OCI-LY3 (cell line): ENCODE data around the gene TEX14.

Experiments
- H2AFZ ChIP-seq: fragments of 200-600, 300-600 bp; shearing (Covaris generic); 2 replicates; pipeline ENCODE4 v1.6.0; 2014; ENCODE audit warnings: antibody characterized with exemption, low read depth, low read length
- H3K27ac ChIP-seq: fragments of 200-600, 300-600 bp; sonication (generic); 2 replicates; pipeline ENCODE4 v1.5.1; 2014; ENCODE audit warnings: mild to moderate bottlenecking, low read length, moderate library complexity, mixed read lengths
- H3K27me3 ChIP-seq: fragments of 200-600, 300-600 bp; sonication (generic); 2 replicates; pipeline ENCODE4 v1.6.1; 2014; ENCODE audit warnings: low read depth, low read length, mixed read lengths
- H3K36me3 ChIP-seq: fragments of 200-600, 300-600 bp; sonication (generic); replicated peaks from 2 replicates; pipeline ENCODE3; 2014; ENCODE audit warnings: low read depth, low read length, mixed read lengths
- H3K4me1 ChIP-seq: fragments of 300-600, 200-600 bp; sonication (generic); 2 replicates; pipeline ENCODE4 v1.6.1; 2014; ENCODE audit warnings: low read length, mixed read lengths
- H3K4me2 ChIP-seq: fragments of 200-600, 300-600 bp; sonication (generic); 2 replicates; pipeline ENCODE4 v1.6.1; 2014; ENCODE audit warnings: low read length, mixed read lengths
- H3K4me3 ChIP-seq: fragments of 300-600, 200-600 bp; sonication (generic); 2 replicates; pipeline ENCODE4 v1.5.1; 2014; ENCODE audit warnings: antibody characterized with exemption, mild to moderate bottlenecking, low read length, moderate library complexity
- H3K79me2 ChIP-seq: fragments of 300-600, 200-600 bp; shearing (Covaris generic); 2 replicates; pipeline ENCODE4 v1.6.1; 2014; ENCODE audit warnings: mild to moderate bottlenecking, low read length, mixed read lengths
- H3K9ac ChIP-seq: fragments of 300-600, 200-600 bp; shearing (Covaris generic); 2 replicates; pipeline ENCODE4 v1.6.0; 2014; ENCODE audit warnings: mild to moderate bottlenecking, low read length, moderate library complexity
- H3K9me3 ChIP-seq: fragments of 200-600, 300-600 bp; shearing (Covaris generic); 2 replicates; pipeline ENCODE4 v1.6.1; 2014; ENCODE audit warnings: low read length, mixed read lengths; ENCODE audit not compliant: insufficient read depth
- H4K20me1 ChIP-seq: fragments of 200-600, 300-600 bp; sonication (generic); 2 replicates; pipeline ENCODE4 v1.6.1; 2016; ENCODE audit warnings: low read length, mixed read lengths; ENCODE audit not compliant: insufficient read depth
- CTCF ChIP-seq: fragments of 200-600, 300-600 bp; sonication (generic); IDR thresholded peaks from 2 replicates; pipeline ENCODE4 v1.5.1; 2014; ENCODE audit warnings: antibody characterized with exemption, low read length, low read depth
- EZH2phosphoT487 ChIP-seq: fragments of 200-600 bp; shearing (Covaris generic); IDR thresholded peaks from 2 replicates; pipeline ENCODE4 v1.6.1; 2018; ENCODE audit warnings: antibody characterized with exemption, mixed run types, low read depth

The TEX14 gene

GRCh38 chr17:58570758-58571157 is 121.1 kb downstream of the TEX14 start:
- no peak overlapping the region for H3K9ac ChIP-seq
- H3K4me2 ChIP-seq, result no peak overlapping the region
- no peaks in the 10 kb centered on the region for H4K20me1 ChIP-seq
- H3K4me1 ChIP-seq, result peaks cover 4% of the 10 kb centered on the region
- no peak overlapping the region for H3K27ac ChIP-seq
- peaks cover 2% of the 10 kb centered on the region for H3K36me3 ChIP-seq
- no peak overlapping the region for H3K4me3 ChIP-seq
- no peaks in the 10 kb centered on the region for H3K79me2 ChIP-seq
- H3K9me3 ChIP-seq, result no peaks in the 10 kb centered on the region
- TF ChIP-seq EZH2phosphoT487 (no peak), CTCF (no peak)
- H3K27me3 ChIP-seq, result no peaks in the 10 kb centered on the region
- H2AFZ ChIP-seq, result no peak overlapping the region

GRCh38 chr17:58569196-58569595 is 122.6 kb downstream of the TEX14 start:
- H3K9me3 ChIP-seq, result no peaks in the 10 kb centered on the region
- peaks cover 2% of the 10 kb centered on the region for H3K36me3 ChIP-seq
- no peaks in the 10 kb centered on the region for H4K20me1 ChIP-seq
- H3K27me3 ChIP-seq, result no peaks in the 10 kb centered on the region
- no peak overlapping the region for H3K4me2 ChIP-seq
- TF ChIP-seq CTCF (no peak), EZH2phosphoT487 (no peak)
- H2AFZ ChIP-seq, result no peak overlapping the region
- H3K4me1 ChIP-seq, result no peaks in the 10 kb centered on the region; the same call in 1 of the 2 replicates
- no peak overlapping the region for H3K9ac ChIP-seq
- H3K27ac ChIP-seq, result no peak overlapping the region
- H3K79me2 ChIP-seq, result no peaks in the 10 kb centered on the region
- no peak overlapping the region for H3K4me3 ChIP-seq

GRCh38 chr17:58568044-58568799 is 123.6 kb downstream of the TEX14 start:
- Histone ChIP-seq H2AFZ (no peak overlapping the region), H3K4me1 (peaks cover 3% of the 10 kb centered on the region; the same call in 1 of the 2 replicates), H3K27me3 (no peaks in the 10 kb centered on the region), H3K27ac (no peak overlapping the region), H3K4me2 (no peak overlapping the region), H3K36me3 (peaks cover 2% of the 10 kb centered on the region), H3K79me2 (no peaks in the 10 kb centered on the region), H4K20me1 (no peaks in the 10 kb centered on the region), H3K4me3 (no peak overlapping the region), H3K9me3 (no peaks in the 10 kb centered on the region), H3K9ac (no peak overlapping the region)
- TF ChIP-seq CTCF (no peak), EZH2phosphoT487 (no peak)

GRCh38 chr17:58565389-58566311 is 126.2 kb downstream of the TEX14 start:
- H3K79me2 ChIP-seq, result no peaks in the 10 kb centered on the region
- H3K27ac ChIP-seq, result no peak overlapping the region
- H3K27me3 ChIP-seq, result no peaks in the 10 kb centered on the region
- H2AFZ ChIP-seq, result no peak overlapping the region
- H4K20me1 ChIP-seq, result no peaks in the 10 kb centered on the region
- H3K4me1 ChIP-seq, result peaks cover 3% of the 10 kb centered on the region; the same call in 1 of the 2 replicates
- H3K9me3 ChIP-seq, result no peaks in the 10 kb centered on the region
- H3K36me3 ChIP-seq, result no peaks in the 10 kb centered on the region
- no peak for TF ChIP-seq EZH2phosphoT487
- no peak for TF ChIP-seq CTCF
- no peak overlapping the region for H3K4me3 ChIP-seq
- H3K9ac ChIP-seq, result no peak overlapping the region
- H3K4me2 ChIP-seq, result no peak overlapping the region
